Measurements from ENCODE around the gene CCDC110. TPM values are rescaled to one million over a fixed set of nuclear protein-coding genes. Genes with fewer than 3 reads are reported as not detected.

Gene CCDC110
- total and polyA plus RNA-seq, 2 donors (not counting 3 experiments of a cell fraction or from before 2014, with no cell fraction given): 0.25 to 0.71 TPM

- no peak overlapping the region for H3K4me3 ChIP-seq (replicated peaks in 1 of 3; ENCODE audit: insufficient read depth in 1 of 3, low read depth in 1 of 3, low read length in 3 of 3)
- no peaks in the 10 kb centered on the region for H3K27me3 ChIP-seq (ENCODE audit: control insufficient read depth in 2 of 2, insufficient read depth in 2 of 2, low read length in 2 of 2)
- dilution Hi-C loops (cut with MboI; ENCODE audit: extremely low pct_ligation_motif_present, low sequenced_read_pairs): no loop called here
- ChIA-PET POLR2A (interaction anchor here (0.7 kb wide), 1 partner anchor 139 kb away, joined by 3 read pairs; no protein-coding TSS in a partner anchor), CTCF (interaction anchor here (1.0 to 3.2 kb wide), 5 partner anchors 9 to 171 kb away, joined by 3 to 22 read pairs (median 4); no protein-coding TSS in a partner anchor)
- peaks cover 14% of the 10 kb centered on the region for H3K79me2 ChIP-seq (ENCODE audit: control insufficient read depth, insufficient read depth, low read length)
- BruUV-seq (replicated peaks): no TSS peak
- FAIRE-seq: no peak
- no peak for DNase-seq (ENCODE audit: low read depth, low spot score)
- no peak overlapping the region for H3K9ac ChIP-seq (replicated peaks; ENCODE audit: extremely low read depth, insufficient read depth, low read length)
- H3K27ac ChIP-seq (ENCODE audit: insufficient read depth, low read depth, low read length): no peak overlapping the region
- H2AFZ ChIP-seq (ENCODE audit: low read depth, low read length): no peak overlapping the region
- H3K9me1 ChIP-seq (replicated peaks; ENCODE audit: control insufficient read depth, extremely low read depth, insufficient read depth, low read length): no peaks in the 10 kb centered on the region
- H4K20me1 ChIP-seq (replicated peaks; ENCODE audit: control insufficient read depth, extremely low read depth, insufficient read depth, low read length): no peaks in the 10 kb centered on the region
- TF ChIP-seq FOS (IDR thresholded peaks at IDR 0.05; ENCODE audit: borderline replicate concordance, insufficient read depth, low read length) (no peak), MYC (IDR thresholded peaks at IDR 0.05; ENCODE audit: low read depth, low read length) (no peak), JUN (IDR thresholded peaks at IDR 0.05; ENCODE audit: borderline replicate concordance, insufficient read depth, insufficient read length, low read depth) (no peak), POLR2A (IDR thresholded peaks at IDR 0.05; ENCODE audit: low read depth, low read length) (no peak)
- TF ChIP-seq, protein P1, sequence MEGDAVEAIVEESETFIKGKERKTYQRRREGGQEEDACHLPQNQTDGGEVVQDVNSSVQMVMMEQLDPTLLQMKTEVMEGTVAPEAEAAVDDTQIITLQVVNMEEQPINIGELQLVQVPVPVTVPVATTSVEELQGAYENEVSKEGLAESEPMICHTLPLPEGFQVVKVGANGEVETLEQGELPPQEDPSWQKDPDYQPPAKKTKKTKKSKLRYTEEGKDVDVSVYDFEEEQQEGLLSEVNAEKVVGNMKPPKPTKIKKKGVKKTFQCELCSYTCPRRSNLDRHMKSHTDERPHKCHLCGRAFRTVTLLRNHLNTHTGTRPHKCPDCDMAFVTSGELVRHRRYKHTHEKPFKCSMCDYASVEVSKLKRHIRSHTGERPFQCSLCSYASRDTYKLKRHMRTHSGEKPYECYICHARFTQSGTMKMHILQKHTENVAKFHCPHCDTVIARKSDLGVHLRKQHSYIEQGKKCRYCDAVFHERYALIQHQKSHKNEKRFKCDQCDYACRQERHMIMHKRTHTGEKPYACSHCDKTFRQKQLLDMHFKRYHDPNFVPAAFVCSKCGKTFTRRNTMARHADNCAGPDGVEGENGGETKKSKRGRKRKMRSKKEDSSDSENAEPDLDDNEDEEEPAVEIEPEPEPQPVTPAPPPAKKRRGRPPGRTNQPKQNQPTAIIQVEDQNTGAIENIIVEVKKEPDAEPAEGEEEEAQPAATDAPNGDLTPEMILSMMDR (IDR thresholded peaks at IDR 0.05; ENCODE audit: extremely low read depth in 1 of 2, insufficient read depth in 1 of 2, low read depth in 1 of 2, low read length in 2 of 2): no peak
- intact Hi-C loops (cut with micrococcal nuclease): loop anchor here (1.0 kb wide), 2 partner anchors 170 to 611 kb away; no protein-coding TSS in a partner anchor
- no peaks in the 10 kb centered on the region for H3K9me3 ChIP-seq (replicated peaks; ENCODE audit: control insufficient read depth, insufficient read depth, low read length)
- no peak overlapping the region for H3K4me2 ChIP-seq (ENCODE audit: insufficient read depth, low read length)
- no peaks in the 10 kb centered on the region for H3K36me3 ChIP-seq (ENCODE audit: control insufficient read depth in 2 of 2, extremely low read depth in 1 of 2, insufficient read depth in 2 of 2, low read length in 2 of 2)
- peaks cover 8% of the 10 kb centered on the region for H3K4me1 ChIP-seq (ENCODE audit: control insufficient read depth, extremely low read depth, insufficient read depth, low read length)
Observed at GRCh38 chr4:185426960-185427688, 44.4 kb downstream of the CCDC110 start.

All from endothelial cell of umbilical vein (primary cell).